Tibial nerve (tissue), 4 donors: ENCODE measurements around the gene KCNC2. TPM values are rescaled to one million over a fixed set of nuclear protein-coding genes. Genes with fewer than 3 reads are reported as not detected.

Experiments
- DNase-seq, 2 donors: peaks; one replicate each; pipeline ENCODE4 v3.0.0-alpha.2; 2019; ENCODE audit warnings: low spot score in 2 of 2
- H3K27ac ChIP-seq, 4 donors: fragments of 200-600 bp; sonication (generic) in 3 of 4; one replicate each; pipeline ENCODE4 v1.5.1; 2017 to 2019; ENCODE audit warnings: mild to moderate bottlenecking in 1 of 4
- H3K27me3 ChIP-seq, 2 donors: fragments of 200-600 bp; sonication (generic) in 1 of 2; one replicate each; pipeline versions ENCODE4 v1.5.1 to v1.6.0; 2017 to 2019
- H3K36me3 ChIP-seq, 3 donors: fragments of 200-600 bp; sonication (generic); one replicate each; pipeline ENCODE4 v1.5.1; 2018 to 2019
- H3K4me1 ChIP-seq, 4 donors: fragments of 200-600 bp; sonication (generic) in 3 of 4; one replicate each; pipeline ENCODE4 v1.5.1; 2017 to 2019
- H3K4me3 ChIP-seq, 4 donors: fragments of 200-600 bp; sonication (generic) in 3 of 4; one replicate each; pipeline ENCODE4 v1.5.1; 2017 to 2019; ENCODE audit warnings: mild to moderate bottlenecking in 1 of 4, moderate library complexity in 1 of 4
- H3K9me3 ChIP-seq, 4 donors: fragments of 200-600 bp; sonication (generic) in 3 of 4; one replicate each; pipeline ENCODE4 v1.5.1; 2017 to 2019
- CTCF ChIP-seq, 5 experiments: fragments of 200-600 bp in 3 of 5; fragments of 450-650 bp in 2 of 5; sonication (generic) in 3 of 5; IDR thresholded peaks; one replicate each; pipeline ENCODE4 v1.5.1; 2016 to 2019; ENCODE audit warnings: antibody characterized with exemption in 5 of 5, mild to moderate bottlenecking in 3 of 5, moderate library complexity in 2 of 5
- EP300 ChIP-seq, 2 donors: sonication (generic); formaldehyde crosslinking; IDR thresholded peaks; one replicate each; pipeline ENCODE4 v1.6.1; 2017; ENCODE audit warnings: antibody characterized with exemption in 2 of 2, mild to moderate bottlenecking in 1 of 2
- POLR2A ChIP-seq, 2 donors: fragments of 450-650 bp; IDR thresholded peaks; one replicate each; pipeline ENCODE4 v1.6.1; 2017; ENCODE audit warnings: antibody characterized with exemption in 2 of 2, mild to moderate bottlenecking in 2 of 2, moderate library complexity in 2 of 2
- WGBS, 2 donors: methylation state at CpG; one replicate each; pipeline ENCODE4 v1.1.5; 2018; 5-methylcytosine and 5-hydroxymethylcytosine counted together
- total RNA-seq, 4 donors: library from RNA; depleted of rRNA; stranded (reverse); fragments of >200 nt; gene quantifications; one replicate each; pipeline ENCODE4 v1.1.0, GENCODE V29; 2016

Gene KCNC2
- total RNA-seq, 4 donors from 2014 or later, result 0.30 to 1.5 TPM; not detected in 2

GRCh38 chr12:75139196-75139595 is 70.4 kb downstream of the KCNC2 start:
- Histone ChIP-seq H3K36me3 (no peaks in the 10 kb centered on the region), H3K4me1 (no peaks in the 10 kb centered on the region), H3K4me3 (no peak overlapping the region), H3K27me3 (no peaks in the 10 kb centered on the region), H3K27ac (no peak overlapping the region), H3K9me3 (no peaks in the 10 kb centered on the region)
- DNase-seq, result no peak
- TF ChIP-seq CTCF (IDR thresholded peaks at IDR 0.05) (no peak), EP300 (IDR thresholded peaks at IDR 0.05) (no peak), POLR2A (IDR thresholded peaks at IDR 0.05) (no peak)
- 81 to 86% methylated on average over 5 of the region's 5 CpGs for WGBS, 2 donors

GRCh38 chr12:75137896-75138295 is 71.7 kb downstream of the KCNC2 start:
- H3K9me3 ChIP-seq, result no peaks in the 10 kb centered on the region
- no peaks in the 10 kb centered on the region for H3K4me1 ChIP-seq
- H3K4me3 ChIP-seq, result no peak overlapping the region
- no peaks in the 10 kb centered on the region for H3K27me3 ChIP-seq
- DNase-seq, result no peak
- TF ChIP-seq CTCF (IDR thresholded peaks at IDR 0.05) (no peak), POLR2A (IDR thresholded peaks at IDR 0.05) (no peak), EP300 (IDR thresholded peaks at IDR 0.05) (no peak)
- no peak overlapping the region for H3K27ac ChIP-seq
- H3K36me3 ChIP-seq, result no peaks in the 10 kb centered on the region

GRCh38 chr12:75135026-75135425 is 74.6 kb downstream of the KCNC2 start:
- Histone ChIP-seq H3K27me3 (no peaks in the 10 kb centered on the region), H3K4me3 (no peak overlapping the region), H3K9me3 (no peaks in the 10 kb centered on the region), H3K27ac (no peak overlapping the region), H3K36me3 (no peaks in the 10 kb centered on the region), H3K4me1 (no peaks in the 10 kb centered on the region)
- TF ChIP-seq EP300 (IDR thresholded peaks at IDR 0.05) (no peak), CTCF (IDR thresholded peaks at IDR 0.05) (no peak), POLR2A (IDR thresholded peaks at IDR 0.05) (no peak)
- WGBS, 2 donors, result 36 to 56% methylated on average over 1 of the region's 1 CpG
- DNase-seq, result no peak

- Histone ChIP-seq H3K4me1 (no peaks in the 10 kb centered on the region), H3K36me3 (no peaks in the 10 kb centered on the region), H3K9me3 (no peaks in the 10 kb centered on the region), H3K4me3 (no peak overlapping the region), H3K27ac (no peak overlapping the region), H3K27me3 (no peaks in the 10 kb centered on the region)
- WGBS, 2 donors, result 84 to 89% methylated on average over 3 of the region's 3 CpGs
- TF ChIP-seq POLR2A (IDR thresholded peaks at IDR 0.05) (no peak), EP300 (IDR thresholded peaks at IDR 0.05) (no peak), CTCF (IDR thresholded peaks at IDR 0.05) (no peak)
- DNase-seq, result no peak
These were observed 78.8 kb downstream of the KCNC2 start for GRCh38 chr12:75130811-75131210.

- H3K4me1 ChIP-seq, result no peaks in the 10 kb centered on the region
- H3K4me3 ChIP-seq, result no peak overlapping the region
- no peaks in the 10 kb centered on the region for H3K9me3 ChIP-seq
- H3K36me3 ChIP-seq, result no peaks in the 10 kb centered on the region
- TF ChIP-seq POLR2A (IDR thresholded peaks at IDR 0.05) (no peak), CTCF (IDR thresholded peaks at IDR 0.05) (no peak)
- H3K27me3 ChIP-seq, result no peaks in the 10 kb centered on the region
- DNase-seq, result no peak
- 85 to 92% methylated on average over 2 of the region's 2 CpGs for WGBS, 2 donors
- no peak overlapping the region for H3K27ac ChIP-seq
These were observed 80.4 kb downstream of the KCNC2 start for GRCh38 chr12:75129275-75129674.
